CD4-positive, alpha-beta T cell treated with Interleukin-17A for 4 hours (primary cell): ENCODE measurements around the gene CDC42SE2.
"Not testable (repeated sequence)": the region's sequence is repeated elsewhere in the genome, so short reads cannot be mapped to it uniquely, and the experiment has no call there.

Experiments used
- DNase-seq: peaks from one replicate; pipeline ENCODE4 v3.0.0-alpha.2; 2020; ENCODE audit warnings: mixed read lengths

The CDC42SE2 gene

GRCh38 chr5:131252824-131253171, 11.1 kb upstream of the CDC42SE2 start:
- DNase-seq: peak; percentile 82

DNA sequence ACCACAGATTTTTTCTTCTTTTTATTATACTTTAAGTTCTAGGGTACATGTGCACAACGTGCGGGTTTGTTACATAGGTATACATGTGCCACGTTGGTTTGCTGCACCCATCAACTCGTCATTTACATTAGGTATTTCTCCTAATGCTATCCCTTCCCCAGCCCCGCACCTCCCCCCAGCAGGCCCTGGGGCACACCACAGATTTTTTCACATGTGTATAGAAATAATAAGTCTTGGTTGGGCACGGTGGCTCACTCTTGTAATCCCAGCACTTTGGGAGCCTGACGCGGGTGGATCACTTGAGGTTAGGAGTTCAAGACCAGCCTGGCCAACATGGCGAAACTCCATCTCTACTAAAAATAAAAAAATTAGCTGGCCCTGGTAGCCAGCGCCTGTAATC, 9.8 kb upstream of the CDC42SE2 start:
- DNase-seq: peak; percentile 25

GRCh38 chr5:131254741-131255140, 9.1 kb upstream of the CDC42SE2 start:
- no peak for DNase-seq

DNA sequence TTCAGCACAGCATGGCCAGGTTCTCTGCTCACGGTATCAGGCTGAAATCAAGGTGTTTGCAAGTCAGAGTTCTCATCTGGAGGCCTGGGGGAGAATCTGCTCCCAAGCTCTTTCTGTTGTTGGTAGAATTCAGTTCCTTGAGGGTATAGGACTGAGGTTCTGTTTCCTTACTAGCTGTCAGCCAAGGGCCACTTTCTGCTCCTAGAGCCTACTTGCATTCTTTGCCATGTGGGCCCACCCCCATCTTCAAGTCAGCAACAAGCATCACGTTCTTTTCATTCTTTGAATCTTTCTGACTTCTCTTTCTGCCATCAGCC, 7.4 kb upstream of the CDC42SE2 start:
- no peak for DNase-seq

GRCh38 chr5:131258733-131259132, 5.1 kb upstream of the CDC42SE2 start:
- DNase-seq: no peak

GRCh38 chr5:131259326-131259725, 4.5 kb upstream of the CDC42SE2 start:
- no peak for DNase-seq

DNA sequence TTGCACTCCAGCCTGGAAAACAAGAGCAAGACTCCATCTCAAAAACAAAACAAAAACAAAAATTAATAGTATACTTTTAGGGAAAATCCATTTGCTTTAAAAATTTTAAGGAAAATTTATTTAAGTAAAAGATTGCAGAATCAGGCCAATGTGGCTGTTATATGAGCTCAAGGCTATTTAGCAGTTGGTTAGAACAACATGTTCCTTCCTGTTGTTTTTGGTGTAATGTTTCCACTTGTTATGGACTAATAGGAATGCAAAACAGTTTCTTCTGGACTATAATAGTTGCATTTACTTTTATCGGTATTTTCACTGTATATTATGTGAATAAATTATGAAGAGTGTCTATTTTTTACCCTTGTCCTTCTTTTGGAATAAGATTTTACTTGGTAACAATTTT, 3.0 kb upstream of the CDC42SE2 start:
- DNase-seq: no peak

DNA sequence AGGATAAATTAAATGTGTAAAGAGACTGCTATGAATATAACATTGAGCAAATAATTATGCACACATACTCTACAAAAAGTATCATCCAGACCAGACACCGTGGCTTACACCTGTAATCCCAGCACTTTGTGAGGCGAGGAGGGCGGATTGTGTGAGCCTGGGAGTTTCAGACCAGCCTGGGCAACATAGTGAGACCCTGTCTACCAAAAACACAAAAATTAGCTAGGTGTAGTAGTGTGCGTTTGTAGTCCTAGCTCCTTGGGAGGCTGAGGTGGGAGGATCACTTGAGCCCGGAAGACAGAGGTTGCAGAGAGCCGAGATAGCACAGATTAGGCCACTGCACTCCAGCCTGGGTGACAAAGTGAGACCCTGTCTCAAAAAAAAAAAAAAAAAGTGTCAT, 2.4 kb upstream of the CDC42SE2 start:
- no peak for DNase-seq

GRCh38 chr5:131262953-131263541, 806 bp upstream of the CDC42SE2 start:
- DNase-seq: no peak

DNA sequence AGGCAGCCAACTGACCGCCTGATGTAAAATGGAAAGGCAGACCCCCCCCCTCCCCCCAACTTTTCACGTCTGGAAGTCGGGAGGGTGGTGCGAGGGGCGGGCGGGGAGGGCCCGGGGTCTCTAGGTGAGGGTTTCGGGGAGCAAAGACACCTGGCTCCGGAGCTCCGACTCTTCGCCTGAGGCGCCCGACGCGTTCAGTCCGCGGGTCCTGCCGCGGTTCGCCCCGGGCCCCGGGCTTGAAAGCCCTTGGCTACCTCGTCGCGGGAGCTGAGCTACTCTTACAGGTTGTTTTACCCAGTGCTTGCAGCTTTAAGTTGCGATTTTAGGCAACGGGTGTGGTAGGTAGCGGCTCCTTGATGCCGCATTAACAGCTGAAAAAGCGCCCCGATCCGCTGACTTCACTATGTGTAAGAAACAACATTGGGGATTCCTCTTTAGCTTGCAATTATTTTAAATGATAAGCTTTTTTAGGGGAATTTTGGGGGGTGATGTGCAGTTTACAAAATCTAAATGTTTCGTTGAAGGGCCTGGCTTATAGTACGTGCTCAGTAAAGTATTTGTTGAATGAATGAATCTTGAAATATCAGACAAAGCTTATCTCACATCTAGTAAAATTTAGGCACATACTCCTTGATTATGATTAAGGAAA, 722 bp downstream of the CDC42SE2 start:
- peak; percentile 62 for DNase-seq

- DNase-seq: peak; percentile 15
These were observed 1.5 kb downstream of the CDC42SE2 start for GRCh38 chr5:131265311-131265803.

DNA sequence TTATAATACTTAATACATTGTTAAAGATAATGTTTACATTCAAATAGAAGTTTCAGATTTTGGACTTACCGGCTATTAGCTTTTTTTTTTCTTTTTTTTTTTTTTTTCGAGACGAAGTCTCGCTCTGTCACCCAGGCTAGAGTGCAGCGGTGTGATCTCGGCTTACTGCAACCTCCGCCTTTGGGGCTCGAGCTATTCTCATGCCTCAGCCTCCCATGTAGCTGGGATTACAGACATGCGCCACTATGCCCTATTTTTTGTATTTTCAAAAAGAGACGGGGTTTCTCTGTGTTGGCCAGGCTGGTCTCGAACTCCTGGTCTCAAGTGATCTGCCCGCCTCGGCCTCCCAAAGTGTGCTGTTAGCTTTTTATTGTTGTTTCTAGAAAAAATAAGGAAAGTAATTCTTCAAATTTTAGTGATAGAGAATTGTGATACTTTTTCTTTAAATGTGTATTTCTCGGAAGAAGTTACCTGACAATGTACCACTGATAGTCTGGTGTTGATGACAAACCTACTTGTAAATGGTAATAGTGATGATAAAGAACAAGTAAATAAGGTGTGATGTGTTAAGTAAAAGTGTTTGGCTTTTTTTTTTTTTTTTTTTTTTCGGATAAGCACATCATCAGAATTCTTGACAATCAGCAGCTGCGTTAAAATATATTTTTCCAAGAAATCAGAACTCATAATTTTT, 2.7 kb downstream of the CDC42SE2 start:
- peak; percentile 61 for DNase-seq

DNA sequence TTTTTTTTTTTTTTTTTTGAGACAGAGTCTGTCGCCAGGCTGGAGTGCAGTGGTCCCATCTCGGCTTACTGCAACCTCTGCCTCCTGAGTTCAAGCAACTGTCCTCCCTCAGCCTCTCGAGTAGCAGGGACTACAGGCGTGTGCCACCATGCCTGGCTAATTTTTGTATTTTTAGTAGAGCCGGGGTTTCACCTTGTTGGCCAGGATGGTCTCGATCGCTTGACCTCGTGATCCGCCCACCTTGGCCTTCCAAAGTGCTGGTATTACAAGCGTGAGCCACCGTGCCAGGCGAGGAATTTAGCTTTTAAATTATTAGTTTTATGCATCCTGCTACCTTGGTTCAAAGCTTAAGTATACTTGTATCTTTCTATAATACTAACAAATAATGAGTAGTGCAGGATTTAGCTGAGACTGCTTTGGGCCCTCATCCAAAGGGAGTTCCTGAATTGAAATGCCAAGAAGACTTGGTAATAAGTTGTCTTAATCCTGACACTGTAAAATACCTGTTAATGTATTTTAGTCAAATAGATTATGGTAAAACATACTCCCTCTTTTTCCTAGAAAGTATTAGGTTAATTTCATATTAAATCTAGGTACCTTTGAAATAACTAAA, 5.0 kb downstream of the CDC42SE2 start:
- no peak for DNase-seq

GRCh38 chr5:131270809-131271208, 7.0 kb downstream of the CDC42SE2 start:
- no peak for DNase-seq

GRCh38 chr5:131271888-131272287, 8.0 kb downstream of the CDC42SE2 start:
- DNase-seq: not testable (repeated sequence)

GRCh38 chr5:131272307-131272706, 8.5 kb downstream of the CDC42SE2 start:
- no peak for DNase-seq

DNA sequence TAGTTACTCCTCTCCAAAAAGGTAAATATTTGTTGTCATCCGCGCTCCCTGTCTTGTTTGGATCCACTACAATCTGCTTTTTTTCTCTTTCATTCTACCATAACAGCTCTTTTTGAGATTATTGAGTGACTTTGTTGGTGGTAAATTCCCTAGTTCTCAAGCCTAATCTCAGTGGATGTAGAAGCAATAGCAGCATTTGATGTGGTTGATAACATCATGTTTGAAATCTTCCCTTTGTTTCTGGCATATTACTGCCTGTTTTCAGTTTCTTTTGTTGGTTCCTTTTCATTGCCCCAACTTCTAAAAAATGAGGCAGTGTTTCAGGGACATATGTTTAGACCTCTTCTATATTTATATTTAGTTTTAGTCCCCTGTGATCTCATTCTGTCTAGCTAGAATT, 8.9 kb downstream of the CDC42SE2 start:
- no peak for DNase-seq

- DNase-seq: no peak
These were observed 10.6 kb downstream of the CDC42SE2 start for GRCh38 chr5:131274326-131275063.

DNA sequence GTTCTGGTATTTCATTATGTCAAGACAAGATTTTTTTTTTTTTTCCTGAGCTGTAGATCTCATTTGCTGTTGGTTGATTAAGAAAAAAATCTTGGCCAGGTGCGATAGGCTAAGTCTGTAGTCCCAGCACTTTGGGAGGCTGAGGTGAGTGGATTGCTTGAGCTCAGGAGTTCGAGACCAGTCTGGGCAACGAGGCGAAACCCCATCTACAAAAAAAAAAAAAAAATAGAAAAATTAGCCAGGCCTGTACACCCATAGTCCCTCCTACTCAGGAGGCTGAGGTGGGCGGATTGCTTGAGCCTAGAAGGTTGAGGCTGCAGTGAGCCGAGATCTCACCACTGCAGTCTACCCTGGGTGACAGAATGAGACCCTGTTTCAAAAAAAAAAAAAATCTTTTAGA, 12.2 kb downstream of the CDC42SE2 start:
- peak; percentile 21 for DNase-seq

- no peak for DNase-seq
These were observed 13.6 kb downstream of the CDC42SE2 start for GRCh38 chr5:131277447-131277846.

DNA sequence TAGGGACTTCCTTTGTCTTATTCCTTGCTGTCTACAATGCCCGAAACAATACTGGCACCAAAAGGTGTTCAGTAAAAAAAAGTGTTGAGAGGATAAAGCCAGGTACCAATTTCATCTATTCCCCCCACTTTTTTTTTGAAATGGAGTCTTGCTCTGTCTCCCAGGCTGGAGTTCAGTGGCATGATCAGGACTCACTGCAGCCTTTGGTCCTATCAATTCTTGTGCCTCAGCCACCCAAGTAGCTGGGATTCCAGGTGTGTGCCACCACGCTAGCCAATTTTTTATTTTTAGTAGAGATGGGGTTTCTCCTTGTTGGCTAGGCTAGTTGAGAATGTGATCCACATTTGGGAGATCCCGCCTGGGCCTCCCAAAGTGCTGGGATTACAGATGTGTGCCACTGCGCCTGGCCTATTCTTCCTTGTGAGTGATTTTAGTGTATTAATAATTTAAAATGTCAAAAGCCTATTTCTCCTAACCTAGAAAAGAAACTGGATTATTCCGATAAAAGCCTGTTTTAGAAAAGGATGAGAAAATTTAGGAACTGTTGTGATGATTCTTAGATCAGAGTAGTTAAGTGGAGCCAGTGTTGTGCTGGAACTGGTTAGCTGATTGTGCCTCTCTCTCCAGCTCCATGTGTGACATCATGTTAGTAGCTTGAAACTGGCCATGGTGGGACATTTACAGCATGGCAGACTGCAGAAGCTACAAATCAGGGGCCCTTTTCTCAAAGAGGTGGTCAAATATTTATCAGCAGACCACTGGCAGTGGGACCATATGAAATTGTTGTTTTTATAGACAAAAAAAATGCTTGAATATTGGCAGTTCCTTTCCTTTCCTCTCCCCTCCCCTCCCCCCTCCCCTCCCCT, 14.3 kb downstream of the CDC42SE2 start:
- no peak for DNase-seq

- peak; percentile 10 for DNase-seq
These were observed 14.9 kb downstream of the CDC42SE2 start for GRCh38 chr5:131278741-131279124.
